Measurements from ENCODE around the gene SPSB3.

- TF ChIP-seq RAD21 (IDR thresholded peaks at IDR 0.05) (no peak), REST (IDR thresholded peaks at IDR 0.05) (no peak), CTCF (IDR thresholded peaks at IDR 0.05; ENCODE audit: low read depth, low read length, missing input control) (no peak), MAX (IDR thresholded peaks at IDR 0.05) (no peak), GABPA (IDR thresholded peaks at IDR 0.05 in 1 of 2, conservative IDR thresholded peaks at IDR 0.05 in 1 of 2) (no peak), EGR1 (IDR thresholded peaks at IDR 0.05; ENCODE audit: low read depth in 2 of 2) (no peak), SP1 (IDR thresholded peaks at IDR 0.05) (no peak), TAF1 (conservative IDR thresholded peaks at IDR 0.05) (no peak), ATF3 (IDR thresholded peaks at IDR 0.05) (no peak), RXRA (IDR thresholded peaks at IDR 0.05) (no peak), YY1 (IDR thresholded peaks at IDR 0.05) (no peak), JUND (IDR thresholded peaks at IDR 0.05) (no peak), ZBTB33 (IDR thresholded peaks at IDR 0.05) (no peak)
These were observed 27.7 kb upstream of the SPSB3 start for GRCh38 chr16:1810106-1810505.

All from liver (tissue), 3 donors.